HEK293 (cell line): ENCODE measurements around the gene CTIF.

ENCODE experiments used
- AEBP2 ChIP-seq: fragments of 450-650 bp; formaldehyde crosslinking; IDR thresholded peaks from 2 replicates; pipeline ENCODE4 v1.5.1; 2016; ENCODE audit warnings: missing biosample characterization, missing genetic modification characterization, borderline replicate concordance
- BCL6B ChIP-seq: fragments of 450-650 bp; formaldehyde crosslinking; IDR thresholded peaks from 2 replicates; pipeline ENCODE4 v1.5.1; 2017; ENCODE audit warnings: missing biosample characterization, missing genetic modification characterization
- INSM2 ChIP-seq: fragments of 450-650 bp; formaldehyde crosslinking; IDR thresholded peaks from 2 replicates; pipeline ENCODE4 v1.5.1; 2016; ENCODE audit warnings: missing biosample characterization, missing genetic modification characterization
- KLF10 ChIP-seq: fragments of 450-650 bp; IDR thresholded peaks from 2 replicates; pipeline ENCODE4 v1.5.1; 2018; ENCODE audit warnings: missing biosample characterization, mild to moderate bottlenecking, missing genetic modification characterization
- KLF9 ChIP-seq: fragments of 450-650 bp; formaldehyde crosslinking; IDR thresholded peaks from 2 replicates; pipeline ENCODE4 v1.5.1; 2016; ENCODE audit warnings: missing biosample characterization, missing genetic modification characterization, low read depth
- OSR2 ChIP-seq: fragments of 450-650 bp; formaldehyde crosslinking; IDR thresholded peaks from 2 replicates; pipeline ENCODE4 v1.5.1; 2016; ENCODE audit warnings: missing biosample characterization, missing genetic modification characterization
- SCRT1 ChIP-seq: fragments of 450-650 bp; formaldehyde crosslinking; IDR thresholded peaks from 2 replicates; pipeline ENCODE4 v1.5.1; 2016; ENCODE audit warnings: missing biosample characterization, missing genetic modification characterization, borderline replicate concordance
- ZBTB1 ChIP-seq: fragments of 450-650 bp; formaldehyde crosslinking; IDR thresholded peaks from 2 replicates; pipeline ENCODE4 v1.5.1; 2016; ENCODE audit warnings: missing biosample characterization, missing genetic modification characterization
- ZFHX2 ChIP-seq: fragments of 450-650 bp; formaldehyde crosslinking; conservative IDR thresholded peaks from 2 replicates; pipeline ENCODE4 v1.5.1; 2016; ENCODE audit warnings: missing biosample characterization, missing genetic modification characterization
- ZFP69B ChIP-seq: fragments of 450-650 bp; formaldehyde crosslinking; IDR thresholded peaks from 2 replicates; pipeline ENCODE4 v1.5.1; 2016; ENCODE audit warnings: missing biosample characterization, missing genetic modification characterization
- ZNF121 ChIP-seq: fragments of 450-650 bp; formaldehyde crosslinking; IDR thresholded peaks from 2 replicates; pipeline ENCODE4 v1.5.1; 2016; ENCODE audit warnings: missing biosample characterization, missing genetic modification characterization
- ZNF26 ChIP-seq: fragments of 450-650 bp; formaldehyde crosslinking; IDR thresholded peaks from 2 replicates; pipeline ENCODE4 v1.5.1; 2016; ENCODE audit warnings: missing biosample characterization, missing genetic modification characterization
- ZNF274 ChIP-seq, 2 experiments: fragments of 200-500 bp in 1 of 2; fragments of 450-650 bp in 1 of 2; sonication (Bioruptor generic) in 1 of 2; formaldehyde crosslinking in 1 of 2; IDR thresholded peaks; 2 replicates each; pipeline versions ENCODE4 v1.5.1 to v1.6.1; 2014 to 2016; ENCODE audit warnings: borderline replicate concordance in 1 of 2, inconsistent platforms in 1 of 2, low read length in 1 of 2, missing biosample characterization in 1 of 2, missing genetic modification characterization in 1 of 2
- ZNF302 ChIP-seq: fragments of 450-650 bp; formaldehyde crosslinking; IDR thresholded peaks from 2 replicates; pipeline ENCODE4 v1.5.1; 2016; ENCODE audit warnings: missing biosample characterization, missing genetic modification characterization, low read depth
- ZNF324 ChIP-seq: fragments of 450-650 bp; formaldehyde crosslinking; IDR thresholded peaks from 2 replicates; pipeline ENCODE4 v1.5.1; 2016; ENCODE audit warnings: missing biosample characterization, missing genetic modification characterization
- ZNF335 ChIP-seq: fragments of 450-650 bp; formaldehyde crosslinking; conservative IDR thresholded peaks from 2 replicates; pipeline ENCODE4 v1.5.1; 2016; ENCODE audit warnings: missing biosample characterization, missing genetic modification characterization
- ZNF350 ChIP-seq: fragments of 450-650 bp; formaldehyde crosslinking; IDR thresholded peaks from 2 replicates; pipeline ENCODE4 v1.5.0; 2017; ENCODE audit warnings: missing biosample characterization, mild to moderate bottlenecking, missing genetic modification characterization
- ZNF501 ChIP-seq: fragments of 450-650 bp; formaldehyde crosslinking; IDR thresholded peaks from 2 replicates; pipeline ENCODE4 v1.5.1; 2016; ENCODE audit warnings: missing biosample characterization, missing genetic modification characterization
- ZNF530 ChIP-seq: fragments of 450-650 bp; formaldehyde crosslinking; IDR thresholded peaks from 2 replicates; pipeline ENCODE4 v1.5.1; 2016; ENCODE audit warnings: low read depth, missing biosample characterization, missing genetic modification characterization
- ZNF544 ChIP-seq: fragments of 450-650 bp; formaldehyde crosslinking; IDR thresholded peaks from 2 replicates; pipeline ENCODE4 v1.5.0; 2017; ENCODE audit warnings: missing biosample characterization, missing genetic modification characterization
- ZNF555 ChIP-seq: fragments of 450-650 bp; formaldehyde crosslinking; conservative IDR thresholded peaks from 2 replicates; pipeline ENCODE4 v1.5.1; 2017; ENCODE audit warnings: missing biosample characterization, mild to moderate bottlenecking, missing genetic modification characterization, inconsistent platforms
- ZNF645 ChIP-seq: fragments of 450-650 bp; formaldehyde crosslinking; IDR thresholded peaks from 2 replicates; pipeline ENCODE4; 2016; ENCODE audit warnings: missing biosample characterization, missing genetic modification characterization
- ZNF660 ChIP-seq: fragments of 450-650 bp; IDR thresholded peaks from 2 replicates; pipeline ENCODE4 v1.5.1; 2018; ENCODE audit warnings: missing biosample characterization, mild to moderate bottlenecking, missing genetic modification characterization
- ZNF664 ChIP-seq: fragments of 450-650 bp; formaldehyde crosslinking; IDR thresholded peaks from 2 replicates; pipeline ENCODE4 v1.5.1; 2016; ENCODE audit warnings: missing biosample characterization, missing genetic modification characterization
- ZSCAN23 ChIP-seq: fragments of 450-650 bp; formaldehyde crosslinking; IDR thresholded peaks from 2 replicates; pipeline ENCODE4 v1.5.1; 2016; ENCODE audit warnings: missing biosample characterization, missing genetic modification characterization
- TF ChIP-seq, protein P1 (sequence below): fragments of 450-650 bp; formaldehyde crosslinking; IDR thresholded peaks from 2 replicates; pipeline ENCODE4 v1.5.1; 2017; ENCODE audit warnings: missing biosample characterization, missing genetic modification characterization
- TF ChIP-seq, protein P2 (sequence below): fragments of 450-650 bp; formaldehyde crosslinking; IDR thresholded peaks from 2 replicates; pipeline ENCODE4 v1.5.1; 2016; ENCODE audit warnings: missing biosample characterization, missing genetic modification characterization

The CTIF gene

GRCh38 chr18:48538531-48539405 is at the start of gene CTIF (continued):
- peak; percentile 71 for TF ChIP-seq KLF9 (tag by site-specific recombination)
- no peak for TF ChIP-seq ZNF350
- TF ChIP-seq ZNF274 (IDR thresholded peaks at IDR 0.05; ENCODE audit: low read length): no peak
- TF ChIP-seq ZNF274 (tag by site-specific recombination; IDR thresholded peaks at IDR 0.05; ENCODE audit: borderline replicate concordance): no peak
- TF ChIP-seq, protein P1, sequence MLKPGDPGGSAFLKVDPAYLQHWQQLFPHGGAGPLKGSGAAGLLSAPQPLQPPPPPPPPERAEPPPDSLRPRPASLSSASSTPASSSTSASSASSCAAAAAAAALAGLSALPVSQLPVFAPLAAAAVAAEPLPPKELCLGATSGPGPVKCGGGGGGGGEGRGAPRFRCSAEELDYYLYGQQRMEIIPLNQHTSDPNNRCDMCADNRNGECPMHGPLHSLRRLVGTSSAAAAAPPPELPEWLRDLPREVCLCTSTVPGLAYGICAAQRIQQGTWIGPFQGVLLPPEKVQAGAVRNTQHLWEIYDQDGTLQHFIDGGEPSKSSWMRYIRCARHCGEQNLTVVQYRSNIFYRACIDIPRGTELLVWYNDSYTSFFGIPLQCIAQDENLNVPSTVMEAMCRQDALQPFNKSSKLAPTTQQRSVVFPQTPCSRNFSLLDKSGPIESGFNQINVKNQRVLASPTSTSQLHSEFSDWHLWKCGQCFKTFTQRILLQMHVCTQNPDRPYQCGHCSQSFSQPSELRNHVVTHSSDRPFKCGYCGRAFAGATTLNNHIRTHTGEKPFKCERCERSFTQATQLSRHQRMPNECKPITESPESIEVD (tag by site-specific recombination): no peak
- TF ChIP-seq BCL6B: no peak
- TF ChIP-seq ZNF121 (tag by site-specific recombination): no peak
- peak; percentile 77 for TF ChIP-seq ZNF501 (tag by site-specific recombination)
- TF ChIP-seq ZNF324 (tag by site-specific recombination): no peak
- TF ChIP-seq ZNF664: no peak
- TF ChIP-seq ZNF555 (tag by site-specific recombination): no peak
- peak; percentile 81 for TF ChIP-seq ZNF335 (tag by site-specific recombination)
- TF ChIP-seq ZNF544 (tag by site-specific recombination): no peak
- no peak for TF ChIP-seq ZNF26 (tag by site-specific recombination)
- TF ChIP-seq ZFHX2 (tag by site-specific recombination): no peak
- no peak for TF ChIP-seq ZNF530 (tag by site-specific recombination)
- no peak for TF ChIP-seq INSM2 (tag by site-specific recombination)
- TF ChIP-seq OSR2 (tag by site-specific recombination): no peak
- no peak for TF ChIP-seq ZNF660 (tag by site-specific recombination)
- TF ChIP-seq ZSCAN23 (tag by site-specific recombination): no peak
- TF ChIP-seq AEBP2 (tag by site-specific recombination): no peak
- TF ChIP-seq ZNF302: no peak
- peak; percentile 25; the same call in 1 of the 2 replicates for TF ChIP-seq KLF10 (tag by site-specific recombination)
- TF ChIP-seq SCRT1 (tag by site-specific recombination): no peak
- no peak for TF ChIP-seq ZBTB1
- TF ChIP-seq ZFP69B (tag by site-specific recombination): peak; percentile 36; the same call in 1 of the 2 replicates
- TF ChIP-seq, protein P2, sequence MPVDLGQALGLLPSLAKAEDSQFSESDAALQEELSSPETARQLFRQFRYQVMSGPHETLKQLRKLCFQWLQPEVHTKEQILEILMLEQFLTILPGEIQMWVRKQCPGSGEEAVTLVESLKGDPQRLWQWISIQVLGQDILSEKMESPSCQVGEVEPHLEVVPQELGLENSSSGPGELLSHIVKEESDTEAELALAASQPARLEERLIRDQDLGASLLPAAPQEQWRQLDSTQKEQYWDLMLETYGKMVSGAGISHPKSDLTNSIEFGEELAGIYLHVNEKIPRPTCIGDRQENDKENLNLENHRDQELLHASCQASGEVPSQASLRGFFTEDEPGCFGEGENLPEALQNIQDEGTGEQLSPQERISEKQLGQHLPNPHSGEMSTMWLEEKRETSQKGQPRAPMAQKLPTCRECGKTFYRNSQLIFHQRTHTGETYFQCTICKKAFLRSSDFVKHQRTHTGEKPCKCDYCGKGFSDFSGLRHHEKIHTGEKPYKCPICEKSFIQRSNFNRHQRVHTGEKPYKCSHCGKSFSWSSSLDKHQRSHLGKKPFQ (tag by site-specific recombination): no peak
- no peak for TF ChIP-seq ZNF645 (tag by site-specific recombination)
